ENCODE measurements around the gene GADD45G.

GRCh38 chr9:89564346-89564878, 40.4 kb upstream of the GADD45G start:
- no peak for TF ChIP-seq CTCF (IDR thresholded peaks at IDR 0.05)
- no peak for TF ChIP-seq POLR2A (IDR thresholded peaks at IDR 0.05)

All from thyroid gland (tissue), 4 donors.